GM12878 (cell line): ENCODE measurements around the gene WDFY4. TPM values are rescaled to one million over a fixed set of nuclear protein-coding genes. Genes with fewer than 3 reads are reported as not detected.

Experiments
- EED ChIP-seq: sonication (generic); IDR thresholded peaks from 2 replicates; pipeline ENCODE4 v1.6.1; 2016; ENCODE audit warnings: antibody characterized with exemption, low read depth
- EGR1 ChIP-seq, 2 experiments: IDR thresholded peaks; 1 replicate in 1 of 2; 2 replicates in 1 of 2; pipeline ENCODE4 v1.6.1; 2011 to 2012; ENCODE audit warnings: low read depth in 2 of 2, low read length in 2 of 2, borderline replicate concordance in 1 of 2, mild to moderate bottlenecking in 1 of 2, moderate library complexity in 1 of 2
- GATAD2B ChIP-seq: fragments of 450-650 bp; conservative IDR thresholded peaks from 2 replicates; pipeline ENCODE4 v1.6.1; 2017; ENCODE audit warnings: low read depth, mild to moderate bottlenecking, moderate library complexity
- MLLT1 ChIP-seq: fragments of 450-650 bp; IDR thresholded peaks from 2 replicates; pipeline ENCODE4 v1.6.1; 2016; ENCODE audit warnings: mild to moderate bottlenecking
- NFXL1 ChIP-seq: fragments of 450-650 bp; IDR thresholded peaks from 2 replicates; pipeline ENCODE4 v1.6.1; 2017; ENCODE audit warnings: antibody characterized with exemption, mild to moderate bottlenecking, borderline replicate concordance
- PAX5 ChIP-seq: IDR thresholded peaks from 2 replicates; pipeline ENCODE4 v1.6.1; 2011; ENCODE audit warnings: low read depth, low read length, borderline replicate concordance
- RELA ChIP-seq: fragments of 450-650 bp; IDR thresholded peaks from 2 replicates; pipeline ENCODE4 v1.8.0; 2014; ENCODE audit warnings: borderline replicate concordance; ENCODE audit not compliant: partially characterized antibody
- SP1 ChIP-seq: IDR thresholded peaks from one replicate; pipeline ENCODE4 v1.6.1; 2011; ENCODE audit warnings: low read depth, low read length
- ZBTB40 ChIP-seq: fragments of 450-650 bp; IDR thresholded peaks from 2 replicates; pipeline ENCODE4 v1.6.1; 2016; ENCODE audit warnings: mild to moderate bottlenecking, moderate library complexity, borderline replicate concordance
- polyA plus RNA-seq, 11 experiments: library from polyadenylated mRNA; depleted of rRNA in 4 of 11; unstranded in 6 of 11; stranded (reverse) in 5 of 11; fragments of >200 nt; fragmentation: Nextera tagmentation in 4 of 11; fragmentation: Illumina TruSeq in 1 of 11; extraction: Ambion mirVana in 4 of 11; extraction: Trizol in 1 of 11; gene quantifications; 1 replicate in 1 of 11; 2 replicates in 10 of 11; pipeline versions ENCODE4 v1.2.1 to v1.2.3, GENCODE V29; 2011 to 2016; ENCODE audit warnings: inconsistent platforms in 2 of 11, missing spikeins in 2 of 11, low read depth in 1 of 11
- total RNA-seq, 4 experiments: library from RNA; depleted of rRNA in 3 of 4; stranded (reverse); fragments of >200 nt in 3 of 4; fragmentation: Illumina TruSeq in 1 of 4; extraction: Trizol in 1 of 4; gene quantifications; 2 replicates each; pipeline versions ENCODE4 v1.2.1 to v1.2.3, GENCODE V29; 2013 to 2021

Gene WDFY4
- total and polyA plus RNA-seq, 10 of the 15 experiments (the other 5 are each of a cell fraction or from before 2014, with no cell fraction given) = 13.5 to 132 (median 47.3) TPM

- TF ChIP-seq ZBTB40 (no peak), SP1 (no peak), RELA (no peak), PAX5 (no peak), GATAD2B (no peak), EGR1 (IDR thresholded peaks at IDR 0.05; ENCODE audit: borderline replicate concordance in 1 of 2, low read depth in 2 of 2, low read length in 2 of 2) (no peak), EED (no peak), MLLT1 (no peak), NFXL1 (no peak)
Measured at GRCh38 chr10:48740988-48741387, 56.3 kb downstream of the WDFY4 start (continued).
